ENCODE results near the gene GRP. TPM values are rescaled to one million over a fixed set of nuclear protein-coding genes. Genes with fewer than 3 reads are reported as not detected.
A peak's percentile ranks its signal among the peaks of the same experiment; 100 is the strongest.

The GRP gene
- total RNA-seq, 4 donors from 2014 or later = not detected

DNA sequence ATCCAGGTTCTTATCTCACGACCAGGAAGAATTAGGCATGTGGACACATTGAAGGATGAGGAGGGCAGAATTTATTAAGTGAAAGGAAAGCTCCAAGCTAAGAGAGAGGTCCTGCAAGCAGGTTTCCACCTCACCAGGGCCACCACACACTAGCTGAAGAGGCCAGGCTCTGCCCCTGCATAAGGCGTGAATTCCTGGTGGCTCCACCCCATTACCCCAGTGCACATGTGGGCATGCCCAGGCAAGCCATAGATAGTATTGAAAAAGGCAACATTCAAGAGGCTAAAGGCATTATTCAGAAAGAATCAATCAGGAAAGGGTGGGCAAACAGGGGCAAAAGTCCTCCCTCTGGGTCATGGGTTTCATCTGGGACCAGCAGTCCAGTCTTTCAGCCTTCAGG, 30.9 kb upstream of the GRP start:
- TF ChIP-seq CTCF (IDR thresholded peaks at IDR 0.05) = no peak
- no peak for TF ChIP-seq POLR2A (IDR thresholded peaks at IDR 0.05)
- no peak for DNase-seq (ENCODE audit: low spot score in 2 of 2)
- WGBS, 2 donors = 68 to 82% methylated on average over 2 of the region's 2 CpGs
- intact Hi-C loops (cut with DNase I; ENCODE audit: low total_unique reads) = no loop called here
- no peak overlapping the region for H3K4me3 ChIP-seq (ENCODE audit: low read depth, poor library complexity, severe bottlenecking)

- no peak overlapping the region for H3K4me3 ChIP-seq (ENCODE audit: low read depth, poor library complexity, severe bottlenecking)
- TF ChIP-seq CTCF (IDR thresholded peaks at IDR 0.05) (no peak), POLR2A (IDR thresholded peaks at IDR 0.05) (no peak)
- WGBS, 2 donors = 61 to 67% methylated on average over 1 of the region's 1 CpG
- DNase-seq (ENCODE audit: low spot score in 2 of 2) = no peak
- intact Hi-C loops (cut with DNase I; ENCODE audit: low total_unique reads) = no loop called here
Observed at GRCh38 chr18:59189746-59190145, 30.2 kb upstream of the GRP start.

DNA sequence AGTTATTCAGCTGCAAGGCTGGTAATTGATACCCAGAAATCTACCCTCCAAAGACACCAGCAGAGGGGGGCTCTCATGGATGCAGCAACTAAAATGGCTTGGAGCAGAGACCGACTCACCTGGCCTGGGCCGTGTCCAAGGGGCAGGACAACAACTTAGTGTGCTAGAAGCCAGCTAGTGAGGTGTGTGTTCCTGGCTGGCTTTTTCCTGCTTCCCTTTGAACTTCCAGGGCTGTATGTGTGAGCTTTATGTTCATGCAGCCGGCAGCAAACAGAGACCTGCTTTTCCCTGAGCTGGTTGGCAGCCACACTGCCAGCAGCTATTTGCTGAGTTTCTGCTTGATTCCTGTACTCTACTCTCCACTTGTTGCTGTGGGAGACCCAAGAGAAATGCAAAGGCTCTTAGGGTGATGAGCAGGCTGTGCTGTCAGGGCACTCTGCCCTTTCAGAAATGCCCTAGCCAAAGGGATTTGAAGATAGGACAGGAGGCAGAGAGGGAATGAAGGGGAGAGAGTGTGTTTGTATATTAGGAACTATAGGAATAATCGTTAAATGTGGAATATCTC, 23.7 kb upstream of the GRP start:
- WGBS, 2 donors = 47 to 58% methylated on average over 4 of the region's 4 CpGs
- DNase-seq (ENCODE audit: low spot score in 2 of 2) = peak in 1 of 2 donors; percentile 52
- no peak overlapping the region for H3K4me3 ChIP-seq (ENCODE audit: low read depth, poor library complexity, severe bottlenecking)
- TF ChIP-seq POLR2A (IDR thresholded peaks at IDR 0.05) (no peak), CTCF (IDR thresholded peaks at IDR 0.05) (no peak)
- intact Hi-C loops (cut with DNase I; ENCODE audit: low total_unique reads) = no loop called here

DNA sequence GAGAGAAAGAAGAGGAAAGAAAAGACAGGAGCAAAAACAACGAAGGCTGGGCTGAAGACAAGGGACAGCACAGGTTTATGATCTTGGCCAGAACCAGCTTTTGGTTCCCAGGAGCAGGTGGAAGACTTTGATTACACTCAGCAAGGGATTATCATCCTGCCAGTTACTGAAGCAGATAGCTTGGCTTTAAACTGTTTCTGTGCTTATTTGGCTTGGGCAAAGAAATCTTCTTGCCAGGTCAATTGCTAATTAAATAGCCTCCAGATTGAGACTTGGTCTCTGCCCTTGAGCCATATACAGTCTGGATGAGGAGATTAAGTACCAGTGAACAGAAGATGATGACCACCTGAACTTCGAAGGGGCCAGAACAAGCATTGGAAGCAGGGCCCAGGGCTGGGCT, 22.3 kb upstream of the GRP start:
- intact Hi-C loops (cut with DNase I; ENCODE audit: low total_unique reads) = no loop called here
- TF ChIP-seq CTCF (IDR thresholded peaks at IDR 0.05) (no peak), POLR2A (IDR thresholded peaks at IDR 0.05) (no peak)
- DNase-seq (ENCODE audit: low spot score in 2 of 2) = no peak
- H3K4me3 ChIP-seq (ENCODE audit: low read depth, poor library complexity, severe bottlenecking) = no peak overlapping the region
- 67 to 92% methylated on average over 2 of the region's 2 CpGs for WGBS, 2 donors

- no peak overlapping the region for H3K4me3 ChIP-seq (ENCODE audit: low read depth, poor library complexity, severe bottlenecking)
- DNase-seq (ENCODE audit: low spot score in 2 of 2) = peak in 1 of 2 donors; percentile 79
- no peak for TF ChIP-seq POLR2A (IDR thresholded peaks at IDR 0.05)
- TF ChIP-seq CTCF (IDR thresholded peaks at IDR 0.05) = no peak
- 84 to 94% methylated on average over 6 of the region's 6 CpGs for WGBS, 2 donors
- intact Hi-C loops (cut with DNase I; ENCODE audit: low total_unique reads) = no loop called here
Observed at GRCh38 chr18:59198215-59198614, 21.7 kb upstream of the GRP start.

- no peak overlapping the region for H3K4me3 ChIP-seq (ENCODE audit: low read depth, poor library complexity, severe bottlenecking)
- WGBS, 2 donors = 83 to 89% methylated on average over 3 of the region's 3 CpGs
- DNase-seq (ENCODE audit: low spot score in 2 of 2) = peak in 1 of 2 donors; percentile 10
- no peak for TF ChIP-seq POLR2A (IDR thresholded peaks at IDR 0.05)
- no peak for TF ChIP-seq CTCF (IDR thresholded peaks at IDR 0.05)
- intact Hi-C loops (cut with DNase I; ENCODE audit: low total_unique reads) = no loop called here
Observed at GRCh38 chr18:59200787-59201186, 19.2 kb upstream of the GRP start.
